ENCODE data around the gene POLR1A. TPM values are rescaled to one million over a fixed set of nuclear protein-coding genes. Genes with fewer than 3 reads are reported as not detected.

The POLR1A gene
- total RNA-seq, 1 donor from 2014 or later = 45.2 TPM

- Mint-ChIP-seq H3K4me1 (ENCODE audit: low read depth, unreplicated experiment) (peaks cover 49% of the 10 kb centered on the region), H3K4me3 (ENCODE audit: unreplicated experiment) (peak overlapping the region; percentile 60), H3K9me3 (ENCODE audit: unreplicated experiment) (peaks cover 4% of the 10 kb centered on the region), H3K27me3 (ENCODE audit: low read depth, unreplicated experiment) (no peaks in the 10 kb centered on the region), H3K36me3 (ENCODE audit: low read depth, unreplicated experiment) (no peaks in the 10 kb centered on the region), H3K27ac (ENCODE audit: unreplicated experiment) (peak overlapping the region; percentile 85)
- H3K9me3 ChIP-seq (ENCODE audit: insufficient read depth, low read depth, low read length) = no peaks in the 10 kb centered on the region
- FAIRE-seq (no peak), DNase-seq (ENCODE audit: low read depth) (no peak)
- H3K27ac ChIP-seq (ENCODE audit: low read depth, low read length) = no peak overlapping the region
- H3K4me1 ChIP-seq (ENCODE audit: insufficient read depth, low read length) = peaks cover 50% of the 10 kb centered on the region
- H3K4me2 ChIP-seq (ENCODE audit: low read length) = no peak overlapping the region
- no peaks in the 10 kb centered on the region for H3K27me3 ChIP-seq (ENCODE audit: insufficient read depth, low read length)
- no peak overlapping the region for H3K4me3 ChIP-seq (ENCODE audit: insufficient read depth, low read depth, low read length)
- H4K20me1 ChIP-seq (ENCODE audit: insufficient read depth, low read length) = no peaks in the 10 kb centered on the region
- TF ChIP-seq EZH2 (IDR thresholded peaks at IDR 0.05; ENCODE audit: insufficient read depth, low read length) (no peak), CTCF (IDR thresholded peaks at IDR 0.05; ENCODE audit: insufficient read depth, low read depth, low read length) (no peak)
- H2AFZ ChIP-seq (ENCODE audit: low read depth, low read length) = no peak overlapping the region
- H3K9ac ChIP-seq (ENCODE audit: low read length) = no peak overlapping the region
- H3K79me2 ChIP-seq (ENCODE audit: insufficient read depth, low read length) = no peaks in the 10 kb centered on the region
- no peaks in the 10 kb centered on the region for H3K36me3 ChIP-seq (ENCODE audit: insufficient read depth, low read length)
Measured at GRCh38 chr2:85996591-85996990, 109.1 kb downstream of the POLR1A start.

- no peak for DNase-seq (ENCODE audit: low read depth)
- TF ChIP-seq CTCF (IDR thresholded peaks at IDR 0.05; ENCODE audit: insufficient read depth, low read depth, low read length) (no peak), EZH2 (IDR thresholded peaks at IDR 0.05; ENCODE audit: insufficient read depth, low read length) (no peak)
- Mint-ChIP-seq H3K4me1 (ENCODE audit: low read depth, unreplicated experiment) (peaks cover 48% of the 10 kb centered on the region), H3K27me3 (ENCODE audit: low read depth, unreplicated experiment) (no peaks in the 10 kb centered on the region), H3K27ac (ENCODE audit: unreplicated experiment) (peak overlapping the region; percentile 30), H3K4me3 (ENCODE audit: unreplicated experiment) (no peak overlapping the region), H3K36me3 (ENCODE audit: low read depth, unreplicated experiment) (no peaks in the 10 kb centered on the region), H3K9me3 (ENCODE audit: unreplicated experiment) (peaks cover 4% of the 10 kb centered on the region)
- Histone ChIP-seq H3K4me3 (ENCODE audit: insufficient read depth, low read depth, low read length) (no peak overlapping the region), H3K4me1 (ENCODE audit: insufficient read depth, low read length) (peaks cover 47% of the 10 kb centered on the region), H3K79me2 (ENCODE audit: insufficient read depth, low read length) (no peaks in the 10 kb centered on the region), H4K20me1 (ENCODE audit: insufficient read depth, low read length) (no peaks in the 10 kb centered on the region), H3K27me3 (ENCODE audit: insufficient read depth, low read length) (no peaks in the 10 kb centered on the region), H3K27ac (ENCODE audit: low read depth, low read length) (no peak overlapping the region), H3K36me3 (ENCODE audit: insufficient read depth, low read length) (no peaks in the 10 kb centered on the region), H3K4me2 (ENCODE audit: low read length) (no peak overlapping the region), H3K9ac (ENCODE audit: low read length) (no peak overlapping the region), H2AFZ (ENCODE audit: low read depth, low read length) (no peak overlapping the region), H3K9me3 (ENCODE audit: insufficient read depth, low read depth, low read length) (no peaks in the 10 kb centered on the region)
- no peak for FAIRE-seq
Measured at GRCh38 chr2:85995648-85996529, 109.8 kb downstream of the POLR1A start.
